LNCaP clone FGC (cell line): Measurements from ENCODE around the gene LEMD1.
A peak's percentile ranks its signal among the peaks of the same experiment; 100 is the strongest.

Experiments used
- DNase-seq: peaks from one replicate; pipeline ENCODE4 v3.0.0-alpha.2; 2011; ENCODE audit warnings: low read depth
- H3K4me3 ChIP-seq: 2 replicates; pipeline ENCODE4 v1.5.1; 2011; ENCODE audit warnings: mild to moderate bottlenecking, low read depth, low read length, control low read depth
- TF ChIP-seq, protein P1 (sequence below): IDR thresholded peaks from 2 replicates; pipeline ENCODE4 v1.5.1; 2012; ENCODE audit warnings: mild to moderate bottlenecking; ENCODE audit not compliant: control insufficient read depth, insufficient read depth; ENCODE audit errors: extremely low read depth

LEMD1 gene

DNA sequence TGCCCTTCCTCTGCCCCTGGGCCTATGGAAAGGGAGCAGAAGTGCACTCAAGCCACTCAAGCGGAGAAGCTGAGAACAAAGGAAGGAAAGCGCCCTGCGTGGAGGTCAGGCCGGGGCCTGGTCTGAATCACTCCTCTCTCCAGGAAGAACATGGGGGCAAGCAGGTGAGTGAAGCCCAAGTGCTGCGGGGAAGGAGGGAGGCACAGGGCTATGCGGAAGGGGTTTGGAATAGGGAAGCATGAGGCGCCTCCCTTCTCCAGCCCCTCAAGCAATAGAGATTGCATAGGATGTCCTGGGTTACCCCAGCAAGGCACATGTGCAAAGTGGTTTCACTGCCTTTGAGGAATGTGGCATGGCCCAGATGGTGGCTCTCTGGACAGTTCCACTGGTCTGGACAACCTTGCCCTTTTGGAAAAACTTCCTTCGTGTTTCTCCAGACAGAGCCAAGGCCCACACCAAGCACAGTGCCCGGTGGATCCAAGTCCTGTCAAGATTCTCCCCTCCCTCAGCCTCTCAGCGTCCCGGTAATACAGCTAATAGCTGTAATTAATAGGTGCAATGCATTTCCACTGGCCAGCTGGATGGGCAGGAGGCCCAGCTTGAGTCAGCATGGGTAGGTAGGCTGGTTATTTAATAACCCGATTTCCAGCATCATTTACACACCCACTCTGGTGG lies 20.3 kb upstream of the LEMD1 start:
- TF ChIP-seq, protein P1, sequence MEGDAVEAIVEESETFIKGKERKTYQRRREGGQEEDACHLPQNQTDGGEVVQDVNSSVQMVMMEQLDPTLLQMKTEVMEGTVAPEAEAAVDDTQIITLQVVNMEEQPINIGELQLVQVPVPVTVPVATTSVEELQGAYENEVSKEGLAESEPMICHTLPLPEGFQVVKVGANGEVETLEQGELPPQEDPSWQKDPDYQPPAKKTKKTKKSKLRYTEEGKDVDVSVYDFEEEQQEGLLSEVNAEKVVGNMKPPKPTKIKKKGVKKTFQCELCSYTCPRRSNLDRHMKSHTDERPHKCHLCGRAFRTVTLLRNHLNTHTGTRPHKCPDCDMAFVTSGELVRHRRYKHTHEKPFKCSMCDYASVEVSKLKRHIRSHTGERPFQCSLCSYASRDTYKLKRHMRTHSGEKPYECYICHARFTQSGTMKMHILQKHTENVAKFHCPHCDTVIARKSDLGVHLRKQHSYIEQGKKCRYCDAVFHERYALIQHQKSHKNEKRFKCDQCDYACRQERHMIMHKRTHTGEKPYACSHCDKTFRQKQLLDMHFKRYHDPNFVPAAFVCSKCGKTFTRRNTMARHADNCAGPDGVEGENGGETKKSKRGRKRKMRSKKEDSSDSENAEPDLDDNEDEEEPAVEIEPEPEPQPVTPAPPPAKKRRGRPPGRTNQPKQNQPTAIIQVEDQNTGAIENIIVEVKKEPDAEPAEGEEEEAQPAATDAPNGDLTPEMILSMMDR = no peak
- H3K4me3 ChIP-seq = no peak overlapping the region
- DNase-seq = no peak

DNA sequence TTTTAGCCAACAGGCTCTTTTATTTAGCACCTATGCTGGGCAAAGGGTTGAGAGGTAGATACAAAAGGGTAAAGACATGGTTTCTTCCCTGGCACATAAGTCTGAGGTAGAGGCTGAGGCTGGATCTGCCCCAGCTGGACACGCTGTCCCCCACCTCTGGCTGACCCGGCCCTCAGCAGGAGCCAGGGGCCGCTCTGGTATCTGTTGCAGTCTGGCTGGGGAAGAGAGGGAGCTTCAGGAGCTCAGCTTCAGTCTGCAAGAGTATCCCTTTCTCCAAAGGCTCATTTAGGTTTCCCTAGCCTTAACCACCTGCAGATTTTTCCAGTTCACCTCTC lies 19.8 kb upstream of the LEMD1 start:
- no peak for DNase-seq
- H3K4me3 ChIP-seq = no peak overlapping the region
- TF ChIP-seq, protein P1 = no peak

DNA sequence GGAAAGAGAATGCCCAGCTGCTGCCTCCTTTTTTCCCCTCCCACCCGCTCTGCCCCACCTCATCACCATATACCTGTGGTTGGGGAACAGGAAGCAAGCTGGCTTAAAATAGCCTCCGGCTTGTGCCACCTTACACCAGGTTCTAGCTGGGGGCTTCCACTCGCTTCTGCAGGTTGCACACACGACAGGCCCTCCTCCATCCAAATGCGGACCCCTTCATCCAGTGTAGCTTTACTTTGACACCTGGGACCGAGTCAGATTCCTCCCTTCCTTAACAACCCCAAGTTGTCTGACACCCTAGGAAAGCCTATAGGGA lies 19.4 kb upstream of the LEMD1 start:
- no peak overlapping the region for H3K4me3 ChIP-seq
- no peak for DNase-seq
- TF ChIP-seq, protein P1 = no peak

DNA sequence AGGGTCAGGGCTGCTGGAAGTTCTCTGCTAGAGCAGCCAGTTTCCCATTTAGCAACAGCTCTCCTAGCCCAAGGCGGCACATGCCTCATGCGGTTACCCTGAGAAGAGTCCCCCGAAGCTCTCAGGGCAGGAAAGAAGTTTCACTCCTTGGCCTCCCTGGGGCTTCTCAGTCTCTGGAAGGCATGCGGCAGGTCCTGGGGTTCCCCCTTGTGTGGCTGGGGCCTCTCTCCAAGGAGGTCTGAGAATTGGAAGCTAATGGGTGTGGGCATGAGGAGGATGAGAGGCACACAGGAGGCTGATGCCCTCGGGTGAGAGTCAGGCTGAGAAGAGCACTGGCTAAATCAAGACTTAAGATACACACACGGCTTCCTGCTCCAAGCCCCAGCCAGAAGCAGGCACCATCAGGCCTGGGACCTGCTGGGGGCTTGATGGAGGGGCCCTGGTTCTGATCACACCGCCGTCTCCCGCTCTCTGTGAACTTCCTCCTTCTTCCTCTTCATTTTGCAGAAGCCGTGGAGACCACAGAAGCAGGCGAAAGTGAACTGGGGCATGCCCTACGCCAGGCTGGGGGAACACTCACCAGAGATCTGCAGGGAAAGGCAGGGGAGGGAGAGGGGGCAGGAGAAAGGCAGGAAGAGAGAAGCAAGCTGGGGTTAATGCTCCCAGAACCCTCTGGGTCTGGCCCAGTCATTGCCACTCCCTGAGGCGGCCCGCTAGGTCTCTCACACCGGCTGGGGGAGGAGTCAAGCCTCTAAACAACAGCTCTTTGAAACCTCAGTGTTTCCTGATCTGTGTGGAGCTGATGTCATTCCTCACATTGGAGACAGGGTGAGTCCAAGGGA lies 18.8 kb upstream of the LEMD1 start:
- H3K4me3 ChIP-seq = no peak overlapping the region
- DNase-seq = peak; percentile 3
- TF ChIP-seq, protein P1 = no peak

DNA sequence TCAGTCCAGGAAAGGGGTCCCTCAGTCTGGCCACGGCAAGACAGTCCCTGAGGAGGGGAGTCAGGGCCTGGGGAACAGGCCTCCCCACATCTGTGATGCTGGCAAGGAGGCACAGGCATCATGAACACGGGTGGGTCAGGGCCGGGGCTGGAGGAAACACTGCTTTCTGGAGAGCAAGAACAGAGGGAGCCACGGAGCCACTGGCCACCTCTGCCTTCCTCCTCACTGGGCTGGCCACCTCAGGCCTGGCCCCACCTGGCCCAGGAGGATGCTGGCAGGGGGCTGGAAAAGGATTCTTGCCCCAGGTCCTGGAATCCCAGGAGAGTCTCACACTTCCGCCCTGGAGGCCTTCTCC lies 18.2 kb upstream of the LEMD1 start:
- no peak for DNase-seq
- TF ChIP-seq, protein P1 = no peak
- H3K4me3 ChIP-seq = no peak overlapping the region

DNA sequence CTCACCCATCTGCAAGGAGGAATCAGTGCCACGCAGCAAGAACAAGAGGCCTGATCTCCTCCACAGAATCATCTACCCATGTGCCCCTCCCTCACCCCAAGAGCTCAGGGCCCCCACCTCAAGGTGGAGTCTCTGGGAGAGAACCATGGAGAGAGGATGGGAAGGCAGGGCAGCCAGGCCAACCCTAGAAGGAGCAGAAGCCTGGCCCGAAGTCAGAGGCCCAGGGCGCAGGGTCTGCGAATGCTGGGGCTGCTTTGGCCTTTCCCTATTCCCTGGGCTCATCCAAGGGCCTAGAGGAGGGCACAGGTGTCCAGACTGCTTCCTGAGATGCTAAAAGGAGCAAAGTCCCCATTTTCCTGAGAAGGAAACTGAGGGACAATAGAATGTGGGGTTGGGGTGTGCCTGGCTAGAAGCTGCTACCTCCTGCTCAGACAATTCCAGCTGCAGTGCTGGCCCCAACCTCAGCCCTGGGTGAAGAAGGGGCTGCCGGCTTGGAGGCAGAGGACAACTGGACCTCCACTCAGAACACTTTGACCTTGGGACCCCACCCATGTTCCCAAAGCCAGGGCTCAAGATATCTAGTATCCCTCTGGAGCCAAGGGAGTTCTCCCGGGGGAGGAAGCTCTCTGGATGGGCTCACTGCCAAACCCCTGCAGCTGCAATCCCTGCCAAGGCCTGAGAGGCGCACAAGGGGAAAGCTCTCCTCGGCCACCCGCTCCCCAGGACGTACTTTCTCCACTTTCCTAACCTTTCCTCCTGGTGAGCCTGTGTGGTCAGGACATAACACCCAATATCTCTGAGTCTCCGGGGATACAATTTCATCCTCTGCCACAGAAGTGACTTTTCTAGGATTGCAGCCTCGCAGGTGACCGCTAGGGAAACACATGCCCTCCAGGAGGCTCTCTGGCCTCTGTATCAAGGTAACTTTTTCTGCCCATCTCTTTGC lies 16.6 kb upstream of the LEMD1 start:
- no peak overlapping the region for H3K4me3 ChIP-seq
- TF ChIP-seq, protein P1 = peak; percentile 29; the same call in 1 of the 2 replicates
- DNase-seq = peak; percentile 4
